Measurements from ENCODE around the gene FCRLB. TPM values are rescaled to one million over a fixed set of nuclear protein-coding genes. Genes with fewer than 3 reads are reported as not detected.

FCRLB gene
- total and polyA plus RNA-seq, 2 experiments from 2014 or later: 0.37 to 0.56 TPM

GRCh38 chr1:161730050-161730564, 8.8 kb downstream of the FCRLB start:
- H3K4me1 ChIP-seq (ENCODE audit: insufficient read depth): peaks cover 22% of the 10 kb centered on the region
- ATAC-seq: no peak
- H3K4me1 Mint-ChIP-seq: peaks cover 31% of the 10 kb centered on the region
- DNase-seq (ENCODE audit: low spot score): no peak
- no peaks in the 10 kb centered on the region for H3K36me3 Mint-ChIP-seq (ENCODE audit: low read depth)
- H2AFZ ChIP-seq: peak overlapping the region; percentile 21; the same call in 1 of the 2 replicates
- H3K27me3 Mint-ChIP-seq (ENCODE audit: insufficient read depth, low read depth, poor library complexity): peaks cover 25% of the 10 kb centered on the region
- no peaks in the 10 kb centered on the region for H4K20me1 ChIP-seq (replicated peaks; ENCODE audit: insufficient read depth)
- TF ChIP-seq CTCF (conservative IDR thresholded peaks at IDR 0.05; ENCODE audit: low read depth in 2 of 2) (no peak), EZH2 (IDR thresholded peaks at IDR 0.05; ENCODE audit: low read depth, unreplicated experiment) (no peak), POLR2AphosphoS5 (IDR thresholded peaks at IDR 0.05; ENCODE audit: low read depth) (no peak), NANOG (IDR thresholded peaks at IDR 0.05; ENCODE audit: borderline replicate concordance) (no peak), ZNF114 (CRISPR knock-in tag; IDR thresholded peaks at IDR 0.05) (no peak), REST (IDR thresholded peaks at IDR 0.05; ENCODE audit: unreplicated experiment) (no peak), CREB1 (CRISPR knock-in tag; IDR thresholded peaks at IDR 0.05; ENCODE audit: low read depth) (no peak), JUNB (IDR thresholded peaks at IDR 0.05; ENCODE audit: unreplicated experiment) (no peak), EZH2phosphoT487 (IDR thresholded peaks at IDR 0.05; ENCODE audit: unreplicated experiment) (no peak), STAT1 (IDR thresholded peaks at IDR 0.05; ENCODE audit: unreplicated experiment) (no peak), ZNF331 (CRISPR knock-in tag; IDR thresholded peaks at IDR 0.05; ENCODE audit: low read depth) (no peak)
- TF ChIP-seq, protein P1, sequence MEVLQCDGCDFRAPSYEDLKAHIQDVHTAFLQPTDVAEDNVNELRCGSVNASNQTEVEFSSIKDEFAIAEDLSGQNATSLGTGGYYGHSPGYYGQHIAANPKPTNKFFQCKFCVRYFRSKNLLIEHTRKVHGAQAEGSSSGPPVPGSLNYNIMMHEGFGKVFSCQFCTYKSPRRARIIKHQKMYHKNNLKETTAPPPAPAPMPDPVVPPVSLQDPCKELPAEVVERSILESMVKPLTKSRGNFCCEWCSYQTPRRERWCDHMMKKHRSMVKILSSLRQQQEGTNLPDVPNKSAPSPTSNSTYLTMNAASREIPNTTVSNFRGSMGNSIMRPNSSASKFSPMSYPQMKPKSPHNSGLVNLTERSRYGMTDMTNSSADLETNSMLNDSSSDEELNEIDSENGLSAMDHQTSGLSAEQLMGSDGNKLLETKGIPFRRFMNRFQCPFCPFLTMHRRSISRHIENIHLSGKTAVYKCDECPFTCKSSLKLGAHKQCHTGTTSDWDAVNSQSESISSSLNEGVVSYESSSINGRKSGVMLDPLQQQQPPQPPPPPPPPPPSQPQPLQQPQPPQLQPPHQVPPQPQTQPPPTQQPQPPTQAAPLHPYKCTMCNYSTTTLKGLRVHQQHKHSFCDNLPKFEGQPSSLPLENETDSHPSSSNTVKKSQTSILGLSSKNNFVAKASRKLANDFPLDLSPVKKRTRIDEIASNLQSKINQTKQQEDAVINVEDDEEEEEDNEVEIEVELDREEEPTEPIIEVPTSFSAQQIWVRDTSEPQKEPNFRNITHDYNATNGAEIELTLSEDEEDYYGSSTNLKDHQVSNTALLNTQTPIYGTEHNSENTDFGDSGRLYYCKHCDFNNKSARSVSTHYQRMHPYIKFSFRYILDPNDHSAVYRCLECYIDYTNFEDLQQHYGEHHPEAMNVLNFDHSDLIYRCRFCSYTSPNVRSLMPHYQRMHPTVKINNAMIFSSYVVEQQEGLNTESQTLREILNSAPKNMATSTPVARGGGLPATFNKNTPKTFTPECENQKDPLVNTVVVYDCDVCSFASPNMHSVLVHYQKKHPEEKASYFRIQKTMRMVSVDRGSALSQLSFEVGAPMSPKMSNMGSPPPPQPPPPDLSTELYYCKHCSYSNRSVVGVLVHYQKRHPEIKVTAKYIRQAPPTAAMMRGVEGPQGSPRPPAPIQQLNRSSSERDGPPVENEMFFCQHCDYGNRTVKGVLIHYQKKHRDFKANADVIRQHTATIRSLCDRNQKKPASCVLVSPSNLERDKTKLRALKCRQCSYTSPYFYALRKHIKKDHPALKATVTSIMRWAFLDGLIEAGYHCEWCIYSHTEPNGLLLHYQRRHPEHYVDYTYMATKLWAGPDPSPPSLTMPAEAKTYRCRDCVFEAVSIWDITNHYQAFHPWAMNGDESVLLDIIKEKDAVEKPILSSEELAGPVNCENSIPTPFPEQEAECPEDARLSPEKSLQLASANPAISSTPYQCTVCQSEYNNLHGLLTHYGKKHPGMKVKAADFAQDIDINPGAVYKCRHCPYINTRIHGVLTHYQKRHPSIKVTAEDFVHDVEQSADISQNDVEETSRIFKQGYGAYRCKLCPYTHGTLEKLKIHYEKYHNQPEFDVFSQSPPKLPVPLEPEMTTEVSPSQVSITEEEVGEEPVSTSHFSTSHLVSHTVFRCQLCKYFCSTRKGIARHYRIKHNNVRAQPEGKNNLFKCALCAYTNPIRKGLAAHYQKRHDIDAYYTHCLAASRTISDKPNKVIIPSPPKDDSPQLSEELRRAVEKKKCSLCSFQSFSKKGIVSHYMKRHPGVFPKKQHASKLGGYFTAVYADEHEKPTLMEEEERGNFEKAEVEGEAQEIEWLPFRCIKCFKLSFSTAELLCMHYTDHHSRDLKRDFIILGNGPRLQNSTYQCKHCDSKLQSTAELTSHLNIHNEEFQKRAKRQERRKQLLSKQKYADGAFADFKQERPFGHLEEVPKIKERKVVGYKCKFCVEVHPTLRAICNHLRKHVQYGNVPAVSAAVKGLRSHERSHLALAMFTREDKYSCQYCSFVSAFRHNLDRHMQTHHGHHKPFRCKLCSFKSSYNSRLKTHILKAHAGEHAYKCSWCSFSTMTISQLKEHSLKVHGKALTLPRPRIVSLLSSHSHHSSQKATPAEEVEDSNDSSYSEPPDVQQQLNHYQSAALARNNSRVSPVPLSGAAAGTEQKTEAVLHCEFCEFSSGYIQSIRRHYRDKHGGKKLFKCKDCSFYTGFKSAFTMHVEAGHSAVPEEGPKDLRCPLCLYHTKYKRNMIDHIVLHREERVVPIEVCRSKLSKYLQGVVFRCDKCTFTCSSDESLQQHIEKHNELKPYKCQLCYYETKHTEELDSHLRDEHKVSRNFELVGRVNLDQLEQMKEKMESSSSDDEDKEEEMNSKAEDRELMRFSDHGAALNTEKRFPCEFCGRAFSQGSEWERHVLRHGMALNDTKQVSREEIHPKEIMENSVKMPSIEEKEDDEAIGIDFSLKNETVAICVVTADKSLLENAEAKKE (CRISPR knock-in tag; IDR thresholded peaks at IDR 0.05): no peak
- TF ChIP-seq, protein P2, sequence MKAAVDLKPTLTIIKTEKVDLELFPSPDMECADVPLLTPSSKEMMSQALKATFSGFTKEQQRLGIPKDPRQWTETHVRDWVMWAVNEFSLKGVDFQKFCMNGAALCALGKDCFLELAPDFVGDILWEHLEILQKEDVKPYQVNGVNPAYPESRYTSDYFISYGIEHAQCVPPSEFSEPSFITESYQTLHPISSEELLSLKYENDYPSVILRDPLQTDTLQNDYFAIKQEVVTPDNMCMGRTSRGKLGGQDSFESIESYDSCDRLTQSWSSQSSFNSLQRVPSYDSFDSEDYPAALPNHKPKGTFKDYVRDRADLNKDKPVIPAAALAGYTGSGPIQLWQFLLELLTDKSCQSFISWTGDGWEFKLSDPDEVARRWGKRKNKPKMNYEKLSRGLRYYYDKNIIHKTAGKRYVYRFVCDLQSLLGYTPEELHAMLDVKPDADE (IDR thresholded peaks at IDR 0.05): no peak
- H3K79me2 ChIP-seq (replicated peaks; ENCODE audit: insufficient read depth): no peaks in the 10 kb centered on the region
- H3K4me2 ChIP-seq: peak overlapping the region; percentile 35; the same call in 1 of the 2 replicates
- no peaks in the 10 kb centered on the region for H3F3A ChIP-seq (replicated peaks; ENCODE audit: low read depth)
- no peak overlapping the region for H3K4me3 Mint-ChIP-seq
- no peak overlapping the region for H3K27ac Mint-ChIP-seq
- no peak overlapping the region for H3K4me3 ChIP-seq
- no peak overlapping the region for H3K27ac ChIP-seq (ENCODE audit: low read depth)
- H3K9me3 Mint-ChIP-seq: no peaks in the 10 kb centered on the region; the same call in 2 of the 3 replicates
- H3K9me2 ChIP-seq (ENCODE audit: insufficient read depth): no peaks in the 10 kb centered on the region
- no peaks in the 10 kb centered on the region for H3K36me3 ChIP-seq (ENCODE audit: insufficient read depth)
- H3K27me3 ChIP-seq (ENCODE audit: insufficient read depth): peaks cover 33% of the 10 kb centered on the region

All from GM23338 (cell line).